Heart right ventricle (tissue), 16 donors: ENCODE results near the gene UBL7. TPM values are rescaled to one million over a fixed set of nuclear protein-coding genes. Genes with fewer than 3 reads are reported as not detected.

ENCODE experiments used
- ATAC-seq, 8 donors: fragments of 200-7000 bp; cut with Tn5 transposase; one replicate each; pipeline ENCODE4 v1.9.1; 2020; ENCODE audit warnings: mild to moderate bottlenecking in 8 of 8, moderate library complexity in 8 of 8, moderate number of reproducible peaks in 1 of 8
- DNase-seq, 2 donors: peaks; one replicate each; pipeline ENCODE4 v3.0.0-alpha.2; 2020
- H3K27ac ChIP-seq, 10 donors: fragments of 200-600 bp; sonication (generic) in 2 of 10; one replicate each; pipeline versions ENCODE4 v1.5.0 to v1.8.0; 2020 to 2022; ENCODE audit warnings: mild to moderate bottlenecking in 3 of 10
- H3K27me3 ChIP-seq, 7 donors: fragments of 200-600 bp; one replicate each; pipeline ENCODE4 v1.8.0; 2021 to 2022; ENCODE audit warnings: mild to moderate bottlenecking in 2 of 7
- H3K36me3 ChIP-seq, 9 donors: fragments of 200-600 bp; sonication (generic) in 1 of 9; one replicate each; pipeline versions ENCODE4 v1.5.0 to v1.8.0; 2020 to 2022; ENCODE audit warnings: mild to moderate bottlenecking in 2 of 9
- H3K4me1 ChIP-seq, 9 donors: fragments of 200-600 bp; sonication (generic) in 1 of 9; one replicate each; pipeline versions ENCODE4 v1.5.0 to v1.8.0; 2020 to 2022; ENCODE audit warnings: mild to moderate bottlenecking in 4 of 9
- H3K4me3 ChIP-seq, 10 donors: fragments of 200-600 bp; sonication (generic) in 2 of 10; one replicate each; pipeline versions ENCODE4 v1.5.0 to v1.8.0; 2020 to 2022; ENCODE audit warnings: mild to moderate bottlenecking in 7 of 10, moderate library complexity in 2 of 10
- H3K9me3 ChIP-seq, 11 donors: fragments of 200-600 bp in 10 of 11; sonication (generic) in 2 of 11; one replicate each; pipeline versions ENCODE4 v1.5.0 to v1.8.0; 2013 to 2022; ENCODE audit warnings: mild to moderate bottlenecking in 2 of 11, control low read depth in 1 of 11, moderate library complexity in 1 of 11
- WGBS, 2 donors: extraction: QIAGEN DNeasy Blood & Tissue Kit; methylation state at CpG; one replicate each; pipeline ENCODE4 v1.1.7; 2013; ENCODE audit warnings: inconsistent platforms in 1 of 2; 5-methylcytosine and 5-hydroxymethylcytosine counted together
- intact Hi-C, 10 donors: fragments of 100-400 bp; cut with DNase I; formaldehyde crosslinking; loops; one replicate each; pipeline versions ENCODE4 v1.11.1 to v1.14.2; 2022
- polyA plus RNA-seq, 2 donors: library from polyadenylated mRNA; stranded (reverse); fragments of 200-250 nt; gene quantifications; one replicate each; pipeline ENCODE4 v1.2.3, GENCODE V29; 2013
- total RNA-seq, 10 donors: library from RNA; stranded (reverse); fragmentation: NEBNext Ultra II Directional in 3 of 10; extraction: Animal tissue kit (Norgen Biotek cat#: 25700) in 3 of 10; gene quantifications; one replicate each; pipeline versions ENCODE4 v1.2.1 to v1.2.4, GENCODE V29; 2021 to 2023
- TF ChIP-seq, protein P1 (sequence below), 9 donors: fragments of 200-600 bp; sonication (generic) in 2 of 9; IDR thresholded peaks; one replicate each; pipeline versions ENCODE4 v1.5.0 to v1.8.0; 2021 to 2022; ENCODE audit warnings: antibody characterized with exemption in 9 of 9, mild to moderate bottlenecking in 5 of 9, moderate library complexity in 1 of 9
- donor health status: Arrhythmogenic right ventricular cardiomyopathy.
- donor health status: ischemic (EF 13 %, LVEDD 7.1; RV severe dilation, severe dysfunction).
- donor health status: healthy with polysubstance abuse.
- donor health status: DM: no; HTN: yes; CAD: no.
- donor health status: DM: no; HTN: no; CAD: no.
- donor health status: ischemic (EF 25% LVEDD 6.9; RV normal size, moderate dysfunction).
- donor health status: ischemic (EF 25% LVEDD 5.7; RV mildly dilated, moderate dysfunction).
- donor health status: healthy.
- donor health status: DM: yes; HTN: yes; CAD: no.
- donor health status: Ischemic cardiomyopathy.
- donor health status: ischemic (EF 35%, LVEDD 5.7; RV mildly dilated, moderate dysfunction).
- donor health status: nonischemic (EF 11% LVEDD 7.7; RV severe dilation, severe dysfunction).
- donor health status: DM: yes; HTN: yes; CAD: no.
- donor health status: PGD.
- donor health status: ischemic (EF 29% LVEDD 5.4; RV normal size, mild dysfunction).
- donor health status: nonischemic (EF 23%, LVEDD 6.1; RV moderate dilation, normal function).

Gene UBL7
- total and polyA plus RNA-seq, 12 donors: 47.0 to 56.6 (median 52.1) TPM

DNA sequence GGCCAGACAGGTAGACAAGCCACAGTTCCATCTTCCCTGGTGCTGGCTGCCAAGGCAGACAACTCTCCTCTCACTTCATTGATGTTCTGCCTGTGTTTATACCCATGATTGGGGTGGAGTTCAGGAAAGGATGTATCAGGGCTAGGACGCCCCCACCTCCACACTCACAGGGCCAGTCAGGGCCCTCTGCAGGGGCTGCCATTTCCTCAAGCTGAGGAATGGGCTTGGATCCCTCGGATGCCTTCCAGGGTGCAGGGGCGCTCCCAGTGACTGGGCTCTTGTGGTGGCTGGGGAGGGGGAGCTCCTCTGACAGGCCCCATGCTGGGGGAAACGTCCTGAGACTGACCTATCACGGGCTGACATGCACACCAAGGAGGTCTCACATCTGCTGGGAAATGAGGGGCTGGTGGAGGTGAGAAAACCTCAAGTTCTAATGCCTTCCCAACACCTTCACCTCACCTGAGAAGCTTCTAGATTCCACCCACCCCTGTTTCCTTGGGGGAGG is 58.6 kb downstream of the UBL7 start:
- peaks cover 0 to 20% (median 0%) of the 10 kb centered on the region in 7 donors for H3K27me3 ChIP-seq
- intact Hi-C loops: no loop called here
- H3K9me3 ChIP-seq: no peaks in the 10 kb centered on the region
- H3K4me1 ChIP-seq: peaks cover 2 to 55% (median 12%) of the 10 kb centered on the region in 9 donors
- no peak overlapping the region for H3K4me3 ChIP-seq
- DNase-seq (no peak), ATAC-seq (no peak)
- 86% methylated on average over 4 to 5 of the region's 5 CpGs for WGBS, 2 donors
- TF ChIP-seq, protein P1, sequence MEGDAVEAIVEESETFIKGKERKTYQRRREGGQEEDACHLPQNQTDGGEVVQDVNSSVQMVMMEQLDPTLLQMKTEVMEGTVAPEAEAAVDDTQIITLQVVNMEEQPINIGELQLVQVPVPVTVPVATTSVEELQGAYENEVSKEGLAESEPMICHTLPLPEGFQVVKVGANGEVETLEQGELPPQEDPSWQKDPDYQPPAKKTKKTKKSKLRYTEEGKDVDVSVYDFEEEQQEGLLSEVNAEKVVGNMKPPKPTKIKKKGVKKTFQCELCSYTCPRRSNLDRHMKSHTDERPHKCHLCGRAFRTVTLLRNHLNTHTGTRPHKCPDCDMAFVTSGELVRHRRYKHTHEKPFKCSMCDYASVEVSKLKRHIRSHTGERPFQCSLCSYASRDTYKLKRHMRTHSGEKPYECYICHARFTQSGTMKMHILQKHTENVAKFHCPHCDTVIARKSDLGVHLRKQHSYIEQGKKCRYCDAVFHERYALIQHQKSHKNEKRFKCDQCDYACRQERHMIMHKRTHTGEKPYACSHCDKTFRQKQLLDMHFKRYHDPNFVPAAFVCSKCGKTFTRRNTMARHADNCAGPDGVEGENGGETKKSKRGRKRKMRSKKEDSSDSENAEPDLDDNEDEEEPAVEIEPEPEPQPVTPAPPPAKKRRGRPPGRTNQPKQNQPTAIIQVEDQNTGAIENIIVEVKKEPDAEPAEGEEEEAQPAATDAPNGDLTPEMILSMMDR (IDR thresholded peaks at IDR 0.05): no peak
- peak overlapping the region in 1 of 10 donors; percentile 74 for H3K27ac ChIP-seq
- H3K36me3 ChIP-seq: no peaks in the 10 kb centered on the region

DNA sequence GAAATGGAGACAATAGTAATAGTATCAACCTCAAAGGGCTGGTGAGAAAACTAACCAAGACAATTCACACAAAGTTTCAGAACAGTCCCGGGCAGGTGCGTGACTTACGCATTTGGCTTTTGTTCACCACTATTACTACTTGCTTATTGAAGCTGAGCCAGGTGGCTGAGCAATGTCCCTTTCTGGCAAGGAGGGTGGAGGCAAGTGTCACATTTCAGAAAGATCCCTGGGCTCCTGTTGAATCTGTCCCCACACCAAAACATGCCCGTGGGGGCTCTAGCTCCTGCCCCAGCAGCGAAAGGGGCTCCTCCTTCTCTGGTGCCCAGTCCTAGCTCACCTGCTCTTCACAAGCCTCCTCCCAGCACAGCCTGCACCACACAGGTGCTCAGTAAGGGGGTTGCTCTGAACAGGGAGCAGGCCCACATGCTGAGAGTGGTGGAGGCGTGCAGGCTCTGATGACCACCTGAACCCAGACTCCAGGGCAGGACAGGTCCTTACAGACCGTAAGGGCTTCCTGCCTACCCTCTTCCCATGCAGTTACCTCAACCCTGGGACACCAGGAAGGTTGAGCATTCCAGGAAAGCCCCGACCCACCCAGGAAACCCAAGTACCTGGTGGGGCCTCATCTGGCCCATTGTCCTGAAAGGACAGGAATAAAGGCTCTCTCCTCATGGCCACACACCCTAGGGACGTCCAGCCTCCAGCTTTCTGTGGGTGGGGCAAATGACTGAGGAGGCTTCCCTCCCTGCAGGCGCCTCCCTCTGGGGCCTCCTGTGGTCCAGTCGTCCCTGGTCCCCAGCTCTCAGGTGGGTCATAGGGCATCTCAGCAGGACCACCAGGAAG is 59.8 kb downstream of the UBL7 start:
- intact Hi-C loops: no loop called here
- 74 to 77% methylated on average over 11 of the region's 11 CpGs for WGBS, 2 donors
- peaks cover 0 to 20% (median 0%) of the 10 kb centered on the region in 7 donors for H3K27me3 ChIP-seq
- no peaks in the 10 kb centered on the region for H3K9me3 ChIP-seq
- H3K27ac ChIP-seq: peak overlapping the region in 1 of 10 donors; percentile 74
- DNase-seq (no peak), ATAC-seq (peak in 1 of 8 donors; percentile 24)
- peaks cover 2 to 59% (median 12%) of the 10 kb centered on the region in 9 donors for H3K4me1 ChIP-seq
- TF ChIP-seq, protein P1 (IDR thresholded peaks at IDR 0.05): no peak
- no peak overlapping the region for H3K4me3 ChIP-seq
- H3K36me3 ChIP-seq: no peaks in the 10 kb centered on the region

DNA sequence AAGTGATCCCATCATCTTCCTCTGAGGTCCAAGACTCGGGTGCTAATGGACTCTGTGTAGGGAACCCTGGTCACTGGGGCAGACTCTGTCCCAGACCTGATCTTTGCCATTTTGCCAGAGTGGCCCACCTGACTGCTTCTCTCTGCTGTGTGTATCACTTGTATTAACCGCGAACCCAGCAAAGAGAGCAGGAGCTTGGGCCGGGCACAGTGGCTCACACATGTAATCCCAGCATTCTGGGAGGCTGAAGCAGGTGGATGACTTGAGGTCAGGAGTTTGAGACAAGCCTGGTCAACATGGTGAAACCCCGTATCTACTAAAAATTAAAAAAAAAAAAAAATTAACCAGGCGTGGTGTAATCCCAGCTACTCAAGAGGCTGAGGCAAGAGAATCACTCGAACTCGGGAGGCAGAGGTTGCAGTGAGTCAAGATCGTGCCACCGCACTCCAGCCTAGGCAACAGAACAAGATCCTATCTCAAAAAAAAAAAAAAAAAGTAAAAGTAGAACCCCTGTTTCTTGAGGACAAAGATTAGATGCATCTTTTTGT is 60.6 kb downstream of the UBL7 start:
- DNase-seq: no peak
- WGBS, 2 donors: 89 to 95% methylated on average over 10 of the region's 10 CpGs
- TF ChIP-seq, protein P1 (IDR thresholded peaks at IDR 0.05): no peak
- Histone ChIP-seq H3K4me3 (no peak overlapping the region), H3K36me3 (no peaks in the 10 kb centered on the region), H3K27ac (peak overlapping the region in 1 of 10 donors; percentile 68), H3K9me3 (no peaks in the 10 kb centered on the region), H3K4me1 (peaks cover 2 to 59% (median 12%) of the 10 kb centered on the region in 9 donors), H3K27me3 (peaks cover 0 to 20% (median 0%) of the 10 kb centered on the region in 7 donors)
- intact Hi-C loops: no loop called here
- ATAC-seq: no peak

DNA sequence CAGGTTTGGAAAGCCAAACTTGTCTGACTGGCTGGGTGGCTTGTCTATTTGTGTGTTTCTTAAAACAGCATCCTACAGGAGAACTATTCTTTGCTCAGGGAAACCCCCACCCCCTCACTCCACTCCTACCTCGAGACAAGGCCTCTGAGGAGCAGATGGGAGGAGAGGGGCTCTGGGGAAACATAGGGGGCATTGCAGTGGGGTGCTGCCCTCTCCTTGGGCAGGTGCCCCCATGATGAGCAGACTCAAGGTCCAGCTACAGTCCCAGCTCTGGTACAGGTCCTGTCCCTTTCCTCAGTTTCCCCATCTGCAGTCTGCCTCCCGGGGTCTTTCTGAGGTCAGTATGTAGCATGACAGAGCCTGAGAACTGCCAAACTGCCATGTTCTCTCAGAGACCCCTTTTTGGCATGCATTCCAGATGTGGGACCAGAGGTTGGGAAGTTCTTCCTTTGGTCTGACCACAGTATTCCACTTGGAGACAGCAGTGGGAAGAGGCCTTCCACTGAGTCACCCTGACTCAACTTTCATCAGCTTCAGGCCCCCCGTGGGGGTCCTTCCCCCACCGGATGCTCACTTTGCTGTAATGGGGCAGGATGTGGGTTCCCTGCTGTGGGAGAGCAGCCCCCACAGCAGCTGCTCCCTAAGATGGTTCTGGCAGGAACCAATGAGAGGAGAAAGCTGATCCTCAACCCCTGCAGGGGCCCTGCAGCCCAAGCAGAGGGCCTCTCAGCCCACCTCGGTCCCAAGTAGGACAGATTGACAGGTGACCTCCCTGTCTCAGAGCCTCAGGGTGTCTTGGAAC is 61.2 kb downstream of the UBL7 start:
- Histone ChIP-seq H3K27me3 (peaks cover 0 to 20% (median 0%) of the 10 kb centered on the region in 7 donors), H3K36me3 (no peaks in the 10 kb centered on the region), H3K4me3 (no peak overlapping the region), H3K4me1 (peaks cover 2 to 59% (median 12%) of the 10 kb centered on the region in 9 donors), H3K27ac (peak overlapping the region in 1 of 10 donors; percentile 68), H3K9me3 (no peaks in the 10 kb centered on the region)
- TF ChIP-seq, protein P1 (IDR thresholded peaks at IDR 0.05): no peak
- no peak for DNase-seq
- WGBS, 2 donors: 42 to 50% methylated on average over 5 of the region's 5 CpGs
- intact Hi-C loops: no loop called here
- no peak for ATAC-seq
